Right lobe of liver (tissue), 4 donors: ENCODE results near the gene APH1B.

Experiments used
- CTCF ChIP-seq, 4 donors: fragments of 200-600 bp in 3 of 4; fragments of 450-650 bp in 1 of 4; IDR thresholded peaks; one replicate each; pipeline versions ENCODE4 v1.5.1 to v1.8.0; 2016 to 2022; ENCODE audit warnings: antibody characterized with exemption in 4 of 4, mild to moderate bottlenecking in 2 of 4
- POLR2A ChIP-seq: fragments of 450-650 bp; IDR thresholded peaks from one replicate; pipeline ENCODE4 v1.6.1; 2017; ENCODE audit warnings: antibody characterized with exemption, mild to moderate bottlenecking
- donor health status: DM: no; HTN: no; CAD: no.
- donor health status: DM: no; HTN: no; CAD: no.
- donor health status: DM: no; HTN: yes; CAD: no.

GRCh38 chr15:63312286-63312685, 34.9 kb downstream of the APH1B start:
- TF ChIP-seq CTCF (IDR thresholded peaks at IDR 0.05) (no peak), POLR2A (no peak)
